HL-60 (cell line): ENCODE results near the gene ADAMTS14.

Experiments
- DNase-seq, 2 experiments: peaks; one replicate each; pipeline ENCODE4 v3.0.0-alpha.2; 2010 to 2020; ENCODE audit warnings: low read depth in 1 of 2, low spot score in 1 of 2
- H3K27ac ChIP-seq: fragments of 250-450 bp; sonication (Bioruptor Pico); replicated peaks from 2 replicates; pipeline ENCODE4 v1.5.1; 2020; ENCODE audit warnings: mild to moderate bottlenecking, moderate library complexity
- H3K27me3 ChIP-seq: fragments of 250-450 bp; sonication (Bioruptor Pico); 2 replicates; pipeline ENCODE4 v1.5.1; 2021; ENCODE audit warnings: mild to moderate bottlenecking, moderate library complexity; ENCODE audit not compliant: insufficient read depth, poor library complexity, severe bottlenecking
- H3K4me3 ChIP-seq: replicated peaks from 2 replicates; pipeline ENCODE4 v1.5.1; 2011; ENCODE audit warnings: mild to moderate bottlenecking, control low read depth, low read length; ENCODE audit not compliant: insufficient read depth
- GABPA ChIP-seq: IDR thresholded peaks from 2 replicates; pipeline ENCODE4 v1.6.1; 2012; ENCODE audit warnings: low read depth
- POLR2AphosphoS5 ChIP-seq: IDR thresholded peaks from 2 replicates; pipeline ENCODE4 v1.6.1; 2012; ENCODE audit warnings: low read depth
- SPI1 ChIP-seq: IDR thresholded peaks from 2 replicates; pipeline ENCODE4 v1.6.1; 2012; ENCODE audit warnings: low read depth, mild to moderate bottlenecking, borderline replicate concordance
- TF ChIP-seq, protein P1 (sequence below): IDR thresholded peaks from 2 replicates; pipeline ENCODE4 v1.6.1; 2012; ENCODE audit warnings: low read depth; ENCODE audit not compliant: insufficient replicate concordance
- TF ChIP-seq, protein P2 (sequence below): IDR thresholded peaks from one replicate; pipeline ENCODE4 v1.5.1; 2011; ENCODE audit warnings: low read length, control low read depth, inconsistent platforms; ENCODE audit not compliant: insufficient read depth

ADAMTS14 gene

DNA sequence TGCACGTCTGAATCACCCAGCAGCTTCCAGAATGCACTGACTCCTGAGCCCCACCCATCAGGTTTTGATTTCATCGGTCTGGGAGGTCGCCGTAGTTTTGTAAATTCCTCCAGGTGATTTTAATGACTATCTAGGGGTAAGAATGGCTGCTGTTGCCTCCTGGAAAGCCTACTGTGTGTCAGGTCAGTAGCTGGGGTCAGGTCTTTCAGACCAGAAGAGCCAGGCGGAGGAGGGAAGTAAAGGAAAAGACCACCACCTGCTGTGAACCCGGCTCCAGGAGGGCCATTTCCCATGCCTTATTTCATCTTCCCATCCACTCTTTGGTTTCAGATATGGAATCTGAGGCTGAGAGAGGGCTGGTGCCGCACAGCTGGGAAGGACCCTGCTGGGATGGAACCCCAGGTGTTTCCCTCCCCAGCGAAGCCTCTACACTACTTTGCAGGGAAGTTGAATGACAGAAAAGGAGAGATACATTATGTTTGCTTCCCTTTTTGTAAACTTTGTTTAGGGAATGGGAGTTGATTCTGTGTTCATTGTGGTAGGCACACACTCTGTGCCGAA is 19.8 kb downstream of the ADAMTS14 start:
- TF ChIP-seq, protein P1, sequence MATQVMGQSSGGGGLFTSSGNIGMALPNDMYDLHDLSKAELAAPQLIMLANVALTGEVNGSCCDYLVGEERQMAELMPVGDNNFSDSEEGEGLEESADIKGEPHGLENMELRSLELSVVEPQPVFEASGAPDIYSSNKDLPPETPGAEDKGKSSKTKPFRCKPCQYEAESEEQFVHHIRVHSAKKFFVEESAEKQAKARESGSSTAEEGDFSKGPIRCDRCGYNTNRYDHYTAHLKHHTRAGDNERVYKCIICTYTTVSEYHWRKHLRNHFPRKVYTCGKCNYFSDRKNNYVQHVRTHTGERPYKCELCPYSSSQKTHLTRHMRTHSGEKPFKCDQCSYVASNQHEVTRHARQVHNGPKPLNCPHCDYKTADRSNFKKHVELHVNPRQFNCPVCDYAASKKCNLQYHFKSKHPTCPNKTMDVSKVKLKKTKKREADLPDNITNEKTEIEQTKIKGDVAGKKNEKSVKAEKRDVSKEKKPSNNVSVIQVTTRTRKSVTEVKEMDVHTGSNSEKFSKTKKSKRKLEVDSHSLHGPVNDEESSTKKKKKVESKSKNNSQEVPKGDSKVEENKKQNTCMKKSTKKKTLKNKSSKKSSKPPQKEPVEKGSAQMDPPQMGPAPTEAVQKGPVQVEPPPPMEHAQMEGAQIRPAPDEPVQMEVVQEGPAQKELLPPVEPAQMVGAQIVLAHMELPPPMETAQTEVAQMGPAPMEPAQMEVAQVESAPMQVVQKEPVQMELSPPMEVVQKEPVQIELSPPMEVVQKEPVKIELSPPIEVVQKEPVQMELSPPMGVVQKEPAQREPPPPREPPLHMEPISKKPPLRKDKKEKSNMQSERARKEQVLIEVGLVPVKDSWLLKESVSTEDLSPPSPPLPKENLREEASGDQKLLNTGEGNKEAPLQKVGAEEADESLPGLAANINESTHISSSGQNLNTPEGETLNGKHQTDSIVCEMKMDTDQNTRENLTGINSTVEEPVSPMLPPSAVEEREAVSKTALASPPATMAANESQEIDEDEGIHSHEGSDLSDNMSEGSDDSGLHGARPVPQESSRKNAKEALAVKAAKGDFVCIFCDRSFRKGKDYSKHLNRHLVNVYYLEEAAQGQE: no peak
- TF ChIP-seq GABPA: no peak
- Histone ChIP-seq H3K27ac (no peak overlapping the region), H3K27me3 (no peaks in the 10 kb centered on the region), H3K4me3 (no peak overlapping the region)
- DNase-seq: no peak

DNA sequence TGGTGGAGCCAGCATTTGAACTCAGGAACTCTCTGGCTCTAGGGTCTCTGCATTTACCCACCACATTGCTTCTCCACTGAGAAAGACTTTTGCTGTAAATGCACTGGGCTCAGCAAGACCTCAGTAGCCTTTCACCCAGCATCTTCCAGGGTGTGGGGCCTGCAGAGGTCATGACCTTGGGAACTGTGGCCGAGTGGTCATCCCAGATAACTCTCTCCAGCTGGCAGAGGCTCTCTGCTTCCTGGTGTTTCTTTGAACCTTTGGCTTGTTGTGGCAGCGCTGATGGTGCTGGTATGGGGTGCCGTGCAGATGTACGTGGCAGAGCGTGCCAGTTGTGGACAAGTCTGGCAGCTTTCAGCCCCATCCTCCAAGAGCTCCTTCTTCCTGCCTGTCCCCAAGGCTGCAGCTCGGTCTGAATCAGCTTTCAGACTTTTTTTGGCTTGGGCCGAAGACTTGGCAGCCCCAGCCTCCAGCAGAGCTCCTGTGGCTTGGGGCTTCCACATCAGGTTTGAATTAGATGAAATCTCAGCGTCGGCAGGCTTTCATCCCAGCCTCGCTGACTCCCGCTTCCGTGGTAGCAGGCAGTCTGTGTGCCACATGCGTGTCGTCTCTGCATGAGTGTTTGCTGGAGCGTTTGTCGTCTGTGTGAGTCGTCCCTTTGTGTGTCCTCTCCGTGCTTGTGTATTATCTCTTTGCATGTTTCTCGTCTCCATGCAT is 21.5 kb downstream of the ADAMTS14 start:
- Histone ChIP-seq H3K27me3 (no peaks in the 10 kb centered on the region), H3K27ac (no peak overlapping the region), H3K4me3 (no peak overlapping the region)
- TF ChIP-seq POLR2AphosphoS5 (no peak), SPI1 (no peak), GABPA (no peak)
- TF ChIP-seq, protein P2, sequence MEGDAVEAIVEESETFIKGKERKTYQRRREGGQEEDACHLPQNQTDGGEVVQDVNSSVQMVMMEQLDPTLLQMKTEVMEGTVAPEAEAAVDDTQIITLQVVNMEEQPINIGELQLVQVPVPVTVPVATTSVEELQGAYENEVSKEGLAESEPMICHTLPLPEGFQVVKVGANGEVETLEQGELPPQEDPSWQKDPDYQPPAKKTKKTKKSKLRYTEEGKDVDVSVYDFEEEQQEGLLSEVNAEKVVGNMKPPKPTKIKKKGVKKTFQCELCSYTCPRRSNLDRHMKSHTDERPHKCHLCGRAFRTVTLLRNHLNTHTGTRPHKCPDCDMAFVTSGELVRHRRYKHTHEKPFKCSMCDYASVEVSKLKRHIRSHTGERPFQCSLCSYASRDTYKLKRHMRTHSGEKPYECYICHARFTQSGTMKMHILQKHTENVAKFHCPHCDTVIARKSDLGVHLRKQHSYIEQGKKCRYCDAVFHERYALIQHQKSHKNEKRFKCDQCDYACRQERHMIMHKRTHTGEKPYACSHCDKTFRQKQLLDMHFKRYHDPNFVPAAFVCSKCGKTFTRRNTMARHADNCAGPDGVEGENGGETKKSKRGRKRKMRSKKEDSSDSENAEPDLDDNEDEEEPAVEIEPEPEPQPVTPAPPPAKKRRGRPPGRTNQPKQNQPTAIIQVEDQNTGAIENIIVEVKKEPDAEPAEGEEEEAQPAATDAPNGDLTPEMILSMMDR: no peak
- TF ChIP-seq, protein P1: no peak
- no peak for DNase-seq

DNA sequence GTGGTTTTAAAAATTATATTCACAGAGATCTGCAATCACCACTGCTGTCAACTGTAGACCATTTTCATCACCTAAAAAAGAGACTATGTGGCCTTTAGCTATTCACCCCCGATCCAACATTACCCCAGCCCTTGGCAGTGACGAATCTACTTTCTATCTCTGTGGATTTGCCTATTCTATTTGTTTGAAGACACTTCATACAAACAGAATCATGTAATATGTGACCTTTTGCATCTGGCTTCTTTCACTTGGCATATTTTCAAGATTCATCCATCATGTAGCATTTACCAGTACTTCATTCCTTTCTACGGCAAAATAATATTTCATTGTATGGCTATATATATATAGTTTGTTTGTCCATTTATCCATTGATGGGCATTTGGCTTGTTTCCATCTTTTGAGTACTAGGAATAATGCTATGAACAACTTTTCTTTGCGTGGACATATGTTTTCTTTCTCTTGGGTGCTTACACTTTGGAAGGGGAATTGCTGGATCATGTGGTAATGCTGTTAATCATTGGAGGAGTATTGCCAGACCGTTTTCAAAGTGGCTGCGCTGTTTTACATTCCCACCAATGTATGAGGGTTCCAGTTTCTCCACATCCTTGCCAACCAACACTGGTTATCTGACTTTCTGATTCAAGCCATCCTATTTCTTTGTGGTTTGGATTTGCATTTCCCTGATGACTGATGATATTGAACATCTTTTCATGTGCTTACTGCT is 22.3 kb downstream of the ADAMTS14 start:
- Histone ChIP-seq H3K4me3 (no peak overlapping the region), H3K27ac (no peak overlapping the region), H3K27me3 (no peaks in the 10 kb centered on the region)
- no peak for DNase-seq
- TF ChIP-seq SPI1: no peak
- no peak for TF ChIP-seq POLR2AphosphoS5
- TF ChIP-seq, protein P1: no peak
- no peak for TF ChIP-seq GABPA
- TF ChIP-seq, protein P2: no peak
